CD14-positive monocyte (primary cell): ENCODE results near the gene OR1C1. TPM values are rescaled to one million over a fixed set of nuclear protein-coding genes. Genes with fewer than 3 reads are reported as not detected.
"Not testable (repeated sequence)": the region's sequence is repeated elsewhere in the genome, so short reads cannot be mapped to it uniquely, and the experiment has no call there.

Source experiments
- DNase-seq, 3 donors: peaks; one replicate each; pipeline ENCODE4 v3.0.0-alpha.2; 2011 to 2022
- H2AFZ ChIP-seq: 2 replicates; pipeline ENCODE4 v1.6.0; 2012; ENCODE audit warnings: mild to moderate bottlenecking, low read depth, low read length, inconsistent platforms; ENCODE audit not compliant: insufficient read depth, poor library complexity, severe bottlenecking
- H3K27ac ChIP-seq, 2 donors: 1 replicate in 1 of 2; 2 replicates in 1 of 2; pipeline ENCODE4 v1.5.1; 2012 to 2013; ENCODE audit warnings: low read length in 2 of 2, control low read depth in 1 of 2, inconsistent platforms in 1 of 2, low read depth in 1 of 2, mild to moderate bottlenecking in 1 of 2
- H3K27me3 ChIP-seq, 2 donors: one replicate each; pipeline versions ENCODE4 v1.6.0 to v1.6.1; 2011 to 2013; ENCODE audit warnings: low read length in 2 of 2; ENCODE audit not compliant: control insufficient read depth in 2 of 2, insufficient read depth in 2 of 2
- H3K36me3 ChIP-seq, 2 donors: replicated peaks in 1 of 2; 1 replicate in 1 of 2; 2 replicates in 1 of 2; pipeline versions ENCODE4 v1.5.1 to v1.6.1; 2012 to 2013; ENCODE audit warnings: low read length in 2 of 2, control low read depth in 1 of 2, inconsistent platforms in 1 of 2, mild to moderate bottlenecking in 1 of 2; ENCODE audit not compliant: insufficient read depth in 2 of 2, control insufficient read depth in 1 of 2
- H3K4me1 ChIP-seq, 2 donors: 1 replicate in 1 of 2; 2 replicates in 1 of 2; pipeline versions ENCODE4 v1.5.1 to v1.6.1; 2012 to 2013; ENCODE audit warnings: low read length in 2 of 2, control low read depth in 1 of 2, inconsistent platforms in 1 of 2, mild to moderate bottlenecking in 1 of 2, moderate library complexity in 1 of 2; ENCODE audit not compliant: insufficient read depth in 2 of 2, control insufficient read depth in 1 of 2
- H3K4me2 ChIP-seq: replicated peaks from 2 replicates; pipeline ENCODE3; 2012; ENCODE audit warnings: low read length, moderate library complexity, mild to moderate bottlenecking; ENCODE audit not compliant: poor library complexity, severe bottlenecking; ENCODE audit errors: extremely low read depth
- H3K4me3 ChIP-seq, 3 experiments: fragments of 200-600 bp in 1 of 3; sonication (generic) in 1 of 3; replicated peaks in 1 of 3; 1 replicate in 2 of 3; 2 replicates in 1 of 3; pipeline ENCODE4 v1.5.1; 2011 to 2013; ENCODE audit warnings: low read length in 3 of 3, mild to moderate bottlenecking in 3 of 3, control low read depth in 2 of 3, low read depth in 2 of 3, inconsistent platforms in 1 of 3, moderate library complexity in 1 of 3
- H3K79me2 ChIP-seq: 2 replicates; pipeline ENCODE4 v1.6.0; 2012; ENCODE audit warnings: mild to moderate bottlenecking, control low read depth, inconsistent platforms, low read length, moderate library complexity; ENCODE audit not compliant: insufficient read depth
- H3K9ac ChIP-seq: 2 replicates; pipeline ENCODE4 v1.6.0; 2017; ENCODE audit warnings: low read length, mild to moderate bottlenecking; ENCODE audit not compliant: insufficient read depth, poor library complexity, severe bottlenecking
- H3K9me3 ChIP-seq, 2 donors: replicated peaks in 1 of 2; 1 replicate in 1 of 2; 2 replicates in 1 of 2; pipeline versions ENCODE4 v1.5.1 to v1.6.1; 2012 to 2013; ENCODE audit warnings: low read length in 2 of 2, control low read depth in 1 of 2; ENCODE audit not compliant: control insufficient read depth in 1 of 2, insufficient read depth in 1 of 2
- H4K20me1 ChIP-seq: 2 replicates; pipeline ENCODE4 v1.6.0; 2012; ENCODE audit warnings: mild to moderate bottlenecking, low read length, control low read depth, moderate library complexity; ENCODE audit not compliant: insufficient read depth
- H3K27ac Mint-ChIP-seq, 7 donors: one replicate each; pipeline ENCODE4 v1.8.0; 2020; ENCODE audit warnings: mild to moderate bottlenecking in 7 of 7, mixed read lengths in 7 of 7, moderate library complexity in 6 of 7, inconsistent platforms in 2 of 7
- H3K27me3 Mint-ChIP-seq, 3 donors: one replicate each; pipeline ENCODE4 v1.8.0; 2021 to 2022; ENCODE audit warnings: low read depth in 3 of 3, mild to moderate bottlenecking in 3 of 3, mixed read lengths in 3 of 3, moderate library complexity in 3 of 3, inconsistent platforms in 1 of 3
- H3K36me3 Mint-ChIP-seq, 2 donors: one replicate each; pipeline ENCODE4 v1.8.0; 2020; ENCODE audit warnings: mixed read lengths in 2 of 2, inconsistent platforms in 1 of 2, mild to moderate bottlenecking in 1 of 2
- H3K4me1 Mint-ChIP-seq: one replicate; pipeline ENCODE4 v1.8.0; 2020; ENCODE audit warnings: mild to moderate bottlenecking, mixed read lengths
- H3K4me3 Mint-ChIP-seq, 2 donors: one replicate each; pipeline ENCODE4 v1.8.0; 2020; ENCODE audit warnings: mild to moderate bottlenecking in 2 of 2, mixed read lengths in 2 of 2, moderate library complexity in 1 of 2
- H3K9me3 Mint-ChIP-seq, 7 donors: one replicate each; pipeline ENCODE4 v1.8.0; 2020 to 2022; ENCODE audit warnings: mixed read lengths in 7 of 7, mild to moderate bottlenecking in 6 of 7, moderate library complexity in 6 of 7, inconsistent platforms in 2 of 7
- CTCF ChIP-seq: fragments of 200-600 bp; IDR thresholded peaks from one replicate; pipeline ENCODE4 v1.8.0; 2022; ENCODE audit warnings: antibody characterized with exemption, mild to moderate bottlenecking
- WGBS: methylation state at CpG from one replicate; pipeline ENCODE4 v1.1.5; 2013; ENCODE audit warnings: missing lambda C conversion rate; ENCODE audit not compliant: insufficient coverage; 5-methylcytosine and 5-hydroxymethylcytosine counted together
- intact Hi-C, 2 donors: fragments of 100-400 bp; cut with micrococcal nuclease; formaldehyde crosslinking; loops; one replicate each; pipeline versions ENCODE4 v1.15.0 to v1.15.1; 2023
- polyA plus RNA-seq, 3 donors: library from polyadenylated mRNA; depleted of rRNA in 1 of 3; unstranded in 2 of 3; stranded (reverse) in 1 of 3; fragments of 300-500 nt in 2 of 3; fragments of >200 nt in 1 of 3; fragmentation: Illumina TruSeq in 2 of 3; gene quantifications; 1 replicate in 2 of 3; 2 replicates in 1 of 3; pipeline ENCODE4 v1.2.3, GENCODE V29; 2012 to 2021

Gene OR1C1
- polyA plus RNA-seq, 3 donors: not detected

- H3K27ac ChIP-seq: no peak within 1 kb of the TSS
- no peak within 1 kb of the TSS for H3K4me2 ChIP-seq
- H3K27ac Mint-ChIP-seq: no peak within 1 kb of the TSS
- H2AFZ ChIP-seq: no peak within 1 kb of the TSS
- no peak for TF ChIP-seq CTCF
- H3K36me3 ChIP-seq: no peaks in the 10 kb centered on the region
- WGBS: no CpG with 5 or more reads among the region's 3 CpGs
- H3K4me1 ChIP-seq: no peaks in the 10 kb centered on the region
- no peak within 1 kb of the TSS for H3K9ac ChIP-seq
- no peaks in the 10 kb centered on the region for H3K4me1 Mint-ChIP-seq
- H3K4me3 Mint-ChIP-seq: no peak within 1 kb of the TSS
- H3K79me2 ChIP-seq: no peaks in the 10 kb centered on the region
- intact Hi-C loops: no loop called here
- no peak for DNase-seq
- no peaks in the 10 kb centered on the region for H3K27me3 ChIP-seq
- peaks cover 0 to 8% (median 2%) of the 10 kb centered on the region in 7 donors for H3K9me3 Mint-ChIP-seq
- no peaks in the 10 kb centered on the region for H3K36me3 Mint-ChIP-seq
- H3K4me3 ChIP-seq: no peak within 1 kb of the TSS
- H4K20me1 ChIP-seq: no peaks in the 10 kb centered on the region
- peaks cover 6% of the 10 kb centered on the region in 2 donors for H3K9me3 ChIP-seq
- no peaks in the 10 kb centered on the region for H3K27me3 Mint-ChIP-seq
These were observed 43.8 kb downstream of the OR1C1 start, which contains the start of gene OR6F1 for GRCh38 chr1:247716546-247716945. Gene OR6F1 (minus strand): TSS chr1:247716646. CDS start chr1:247712755, 3,891 bp downstream.

- H3K4me1 ChIP-seq: no peaks in the 10 kb centered on the region
- H3K27ac ChIP-seq: no peak overlapping the region
- WGBS: 100% methylated on average over 7 of the region's 7 CpGs
These were observed 46.6 kb downstream of the OR1C1 start for GRCh38 chr1:247713753-247714152.

GRCh38 chr1:247710681-247711080 lies 49.7 kb downstream of the OR1C1 start:
- H3K9ac ChIP-seq, H3K4me3 ChIP-seq, H4K20me1 ChIP-seq, H3K27me3 Mint-ChIP-seq, H3K36me3 ChIP-seq, H3K4me1 Mint-ChIP-seq, H3K4me1 ChIP-seq, H3K4me3 Mint-ChIP-seq, intact Hi-C loops, H2AFZ ChIP-seq, H3K4me2 ChIP-seq, DNase-seq, H3K79me2 ChIP-seq, H3K27ac ChIP-seq, H3K36me3 Mint-ChIP-seq, H3K9me3 ChIP-seq, H3K27ac Mint-ChIP-seq, H3K27me3 ChIP-seq: not testable (repeated sequence)
- 100% methylated on average over 2 of the region's 8 CpGs for WGBS
- H3K9me3 Mint-ChIP-seq: peaks cover 0 to 12% (median 2%) of the 10 kb centered on the region in 7 donors

More at GRCh38 chr1:247713753-247714152, 46.6 kb downstream of the OR1C1 start:
- TF ChIP-seq CTCF: no peak
- no peaks in the 10 kb centered on the region for H3K36me3 Mint-ChIP-seq
- no peaks in the 10 kb centered on the region for H3K27me3 Mint-ChIP-seq
- peaks cover 0 to 6% (median 2%) of the 10 kb centered on the region in 7 donors for H3K9me3 Mint-ChIP-seq
- Histone ChIP-seq H3K4me3 (no peak overlapping the region), H3K27me3 (no peaks in the 10 kb centered on the region), H3K79me2 (no peaks in the 10 kb centered on the region), H3K9ac (no peak overlapping the region), H4K20me1 (no peaks in the 10 kb centered on the region), H2AFZ (no peak overlapping the region), H3K9me3 (no peaks in the 10 kb centered on the region), H3K4me2 (no peak overlapping the region), H3K36me3 (no peaks in the 10 kb centered on the region)
- no peak overlapping the region for H3K4me3 Mint-ChIP-seq
- no peak overlapping the region for H3K27ac Mint-ChIP-seq
- no peaks in the 10 kb centered on the region for H3K4me1 Mint-ChIP-seq
- intact Hi-C loops: no loop called here
- no peak for DNase-seq
